Measurements from ENCODE around the gene ZNF580.
A peak's percentile ranks its signal among the peaks of the same experiment; 100 is the strongest.

ZNF580 gene

DNA sequence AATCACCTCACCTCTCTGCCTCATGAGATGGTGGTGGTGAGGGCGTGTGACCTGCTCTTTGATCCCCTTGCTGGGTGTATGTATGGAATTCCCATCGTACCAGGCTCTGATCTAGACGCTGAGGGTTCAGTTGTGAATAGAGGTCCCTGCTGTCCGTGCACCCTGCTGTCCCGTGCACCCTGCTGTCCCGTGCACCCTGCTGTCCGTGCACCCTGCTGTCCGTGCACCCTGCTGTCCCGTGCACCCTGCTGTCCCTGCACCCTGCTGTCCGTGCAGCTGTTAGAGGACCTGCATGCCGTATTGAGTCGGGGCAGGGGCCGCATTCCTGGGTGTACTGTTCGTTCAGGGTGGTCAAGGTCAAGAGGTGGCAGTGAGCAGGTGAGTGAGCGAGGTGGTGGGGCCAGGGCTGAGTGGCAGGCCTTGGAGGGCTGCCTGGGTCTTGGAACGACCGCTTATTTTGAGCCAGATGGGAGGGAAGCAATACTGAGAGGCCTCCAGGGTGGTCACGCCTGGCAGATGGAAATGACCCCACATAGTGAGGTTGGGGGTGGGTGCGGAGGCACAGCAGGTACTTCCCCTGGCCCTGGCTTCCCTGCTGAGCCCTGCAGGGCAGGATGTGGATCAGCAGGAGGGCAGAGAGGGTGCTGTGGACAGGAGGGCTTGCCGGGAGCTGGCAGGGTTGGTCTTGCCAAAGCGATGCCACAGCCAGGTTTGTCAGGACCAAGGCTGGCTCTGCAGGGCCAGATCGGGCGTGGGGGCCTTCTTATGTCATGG, 29.7 kb downstream of the ZNF580 start:
- Histone ChIP-seq H3K4me3 (ENCODE audit: low read depth, low read length) (no peak overlapping the region), H3K27ac (ENCODE audit: extremely low read depth, low read depth, low read length) (peak overlapping the region; percentile 39; the same call in 1 of the 2 replicates), H3K4me1 (ENCODE audit: control insufficient read depth, insufficient read depth, low read length) (peaks cover 12% of the 10 kb centered on the region), H3K9me3 (ENCODE audit: control insufficient read depth, insufficient read depth, low read depth, low read length) (no peaks in the 10 kb centered on the region), H3K36me3 (ENCODE audit: control insufficient read depth in 2 of 2, insufficient read depth in 1 of 2, low read length in 2 of 2) (peaks cover 29 to 70% of the 10 kb centered on the region in 2 experiments; a peak in 2 of 3 replicates)
- POLR2A ChIA-PET = interaction anchor here (0.6 to 1.9 kb wide), 5 partner anchors 14 to 1663 kb away, joined by 5 to 21 read pairs (median 5); partner anchors contain the start of genes HSPBP1 and U2AF2
- TF ChIP-seq GLIS1 (tag by site-specific recombination; IDR thresholded peaks at IDR 0.05) (peak; percentile 84), ZNF600 (tag by site-specific recombination; IDR thresholded peaks at IDR 0.05) (peak; percentile 93), ZNF777 (tag by site-specific recombination; IDR thresholded peaks at IDR 0.05; ENCODE audit: borderline replicate concordance) (no peak), GLIS2 (tag by site-specific recombination; IDR thresholded peaks at IDR 0.05) (peak; percentile 74), BCL11A (tag by site-specific recombination; IDR thresholded peaks at IDR 0.05; ENCODE audit: low read depth) (peak; percentile 78; the same call in 1 of the 2 replicates), BCL11B (tag by site-specific recombination; IDR thresholded peaks at IDR 0.05; ENCODE audit: low read depth) (peak; percentile 52), KLF9 (tag by site-specific recombination; IDR thresholded peaks at IDR 0.05; ENCODE audit: low read depth) (no peak), ZNF423 (tag by site-specific recombination; IDR thresholded peaks at IDR 0.05) (peak; percentile 54; the same call in 1 of the 2 replicates), ZIC2 (tag by site-specific recombination; IDR thresholded peaks at IDR 0.05) (peak; percentile 73), IKZF3 (tag by site-specific recombination; IDR thresholded peaks at IDR 0.05) (no peak)
- TF ChIP-seq, protein P1, sequence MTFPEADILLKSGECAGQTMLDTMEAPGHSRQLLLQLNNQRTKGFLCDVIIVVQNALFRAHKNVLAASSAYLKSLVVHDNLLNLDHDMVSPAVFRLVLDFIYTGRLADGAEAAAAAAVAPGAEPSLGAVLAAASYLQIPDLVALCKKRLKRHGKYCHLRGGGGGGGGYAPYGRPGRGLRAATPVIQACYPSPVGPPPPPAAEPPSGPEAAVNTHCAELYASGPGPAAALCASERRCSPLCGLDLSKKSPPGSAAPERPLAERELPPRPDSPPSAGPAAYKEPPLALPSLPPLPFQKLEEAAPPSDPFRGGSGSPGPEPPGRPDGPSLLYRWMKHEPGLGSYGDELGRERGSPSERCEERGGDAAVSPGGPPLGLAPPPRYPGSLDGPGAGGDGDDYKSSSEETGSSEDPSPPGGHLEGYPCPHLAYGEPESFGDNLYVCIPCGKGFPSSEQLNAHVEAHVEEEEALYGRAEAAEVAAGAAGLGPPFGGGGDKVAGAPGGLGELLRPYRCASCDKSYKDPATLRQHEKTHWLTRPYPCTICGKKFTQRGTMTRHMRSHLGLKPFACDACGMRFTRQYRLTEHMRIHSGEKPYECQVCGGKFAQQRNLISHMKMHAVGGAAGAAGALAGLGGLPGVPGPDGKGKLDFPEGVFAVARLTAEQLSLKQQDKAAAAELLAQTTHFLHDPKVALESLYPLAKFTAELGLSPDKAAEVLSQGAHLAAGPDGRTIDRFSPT (tag by site-specific recombination; IDR thresholded peaks at IDR 0.05) = peak; percentile 96
- TF ChIP-seq, protein P2, sequence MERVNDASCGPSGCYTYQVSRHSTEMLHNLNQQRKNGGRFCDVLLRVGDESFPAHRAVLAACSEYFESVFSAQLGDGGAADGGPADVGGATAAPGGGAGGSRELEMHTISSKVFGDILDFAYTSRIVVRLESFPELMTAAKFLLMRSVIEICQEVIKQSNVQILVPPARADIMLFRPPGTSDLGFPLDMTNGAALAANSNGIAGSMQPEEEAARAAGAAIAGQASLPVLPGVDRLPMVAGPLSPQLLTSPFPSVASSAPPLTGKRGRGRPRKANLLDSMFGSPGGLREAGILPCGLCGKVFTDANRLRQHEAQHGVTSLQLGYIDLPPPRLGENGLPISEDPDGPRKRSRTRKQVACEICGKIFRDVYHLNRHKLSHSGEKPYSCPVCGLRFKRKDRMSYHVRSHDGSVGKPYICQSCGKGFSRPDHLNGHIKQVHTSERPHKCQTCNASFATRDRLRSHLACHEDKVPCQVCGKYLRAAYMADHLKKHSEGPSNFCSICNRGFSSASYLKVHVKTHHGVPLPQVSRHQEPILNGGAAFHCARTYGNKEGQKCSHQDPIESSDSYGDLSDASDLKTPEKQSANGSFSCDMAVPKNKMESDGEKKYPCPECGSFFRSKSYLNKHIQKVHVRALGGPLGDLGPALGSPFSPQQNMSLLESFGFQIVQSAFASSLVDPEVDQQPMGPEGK (tag by site-specific recombination; IDR thresholded peaks at IDR 0.05) = peak; percentile 28; the same call in 1 of the 2 replicates
- CTCF ChIA-PET = interaction anchor here (0.7 to 2.5 kb wide), 10 partner anchors 10 to 139 kb away, joined by 3 to 36 read pairs (median 6); partner anchors contain the start of gene U2AF2

DNA sequence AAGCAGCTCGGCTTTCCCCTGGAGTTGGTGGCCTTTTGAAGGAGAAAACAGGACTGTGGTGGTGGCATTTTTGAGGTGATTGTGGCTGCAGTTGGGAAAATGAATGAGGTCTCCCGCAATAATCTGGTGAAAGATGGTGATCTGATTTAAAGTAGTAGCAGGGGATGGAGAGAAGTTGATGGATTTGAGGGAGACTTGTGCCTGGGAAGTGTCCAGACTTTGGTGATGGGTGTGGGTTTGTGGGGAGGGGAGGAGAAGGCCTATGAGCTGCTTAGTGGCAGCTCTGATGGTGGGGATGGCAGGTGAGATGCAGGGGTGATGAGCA, 30.2 kb downstream of the ZNF580 start:
- H3K27ac ChIP-seq (ENCODE audit: extremely low read depth, low read depth, low read length) = peak overlapping the region; percentile 39; the same call in 1 of the 2 replicates
- ChIA-PET POLR2A (interaction anchor here (0.6 to 1.9 kb wide), 10 partner anchors 12 to 1662 kb away, joined by 3 to 21 read pairs (median 5); partner anchors contain the start of genes HSPBP1, U2AF2 and UBE2S), CTCF (interaction anchor here (0.5 to 2.5 kb wide), 16 partner anchors 8 to 1694 kb away, joined by 3 to 36 read pairs (median 4); partner anchors contain the start of gene U2AF2)
- H3K36me3 ChIP-seq (ENCODE audit: control insufficient read depth in 2 of 2, insufficient read depth in 1 of 2, low read length in 2 of 2) = peaks cover 29 to 64% of the 10 kb centered on the region in 2 experiments; a peak in 2 of 3 replicates
- peaks cover 12% of the 10 kb centered on the region for H3K4me1 ChIP-seq (ENCODE audit: control insufficient read depth, insufficient read depth, low read length)
- H3K9me3 ChIP-seq (ENCODE audit: control insufficient read depth, insufficient read depth, low read depth, low read length) = no peaks in the 10 kb centered on the region
- no peak overlapping the region for H3K4me3 ChIP-seq (ENCODE audit: low read depth, low read length)
- no peak for TF ChIP-seq KLF8 (tag by site-specific recombination; IDR thresholded peaks at IDR 0.05)
- TF ChIP-seq ZNF248 (tag by site-specific recombination; IDR thresholded peaks at IDR 0.05) = no peak
- peak; percentile 58 for TF ChIP-seq OSR2 (tag by site-specific recombination; IDR thresholded peaks at IDR 0.05)
- TF ChIP-seq MYNN (tag by site-specific recombination; IDR thresholded peaks at IDR 0.05; ENCODE audit: borderline replicate concordance) = no peak
- TF ChIP-seq, protein P3, sequence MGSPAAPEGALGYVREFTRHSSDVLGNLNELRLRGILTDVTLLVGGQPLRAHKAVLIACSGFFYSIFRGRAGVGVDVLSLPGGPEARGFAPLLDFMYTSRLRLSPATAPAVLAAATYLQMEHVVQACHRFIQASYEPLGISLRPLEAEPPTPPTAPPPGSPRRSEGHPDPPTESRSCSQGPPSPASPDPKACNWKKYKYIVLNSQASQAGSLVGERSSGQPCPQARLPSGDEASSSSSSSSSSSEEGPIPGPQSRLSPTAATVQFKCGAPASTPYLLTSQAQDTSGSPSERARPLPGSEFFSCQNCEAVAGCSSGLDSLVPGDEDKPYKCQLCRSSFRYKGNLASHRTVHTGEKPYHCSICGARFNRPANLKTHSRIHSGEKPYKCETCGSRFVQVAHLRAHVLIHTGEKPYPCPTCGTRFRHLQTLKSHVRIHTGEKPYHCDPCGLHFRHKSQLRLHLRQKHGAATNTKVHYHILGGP (tag by site-specific recombination; IDR thresholded peaks at IDR 0.05) = no peak
- TF ChIP-seq ZBTB20 (tag by site-specific recombination; IDR thresholded peaks at IDR 0.05) = no peak
- TF ChIP-seq ZNF677 (tag by site-specific recombination; IDR thresholded peaks at IDR 0.05) = no peak
- TF ChIP-seq, protein P4, sequence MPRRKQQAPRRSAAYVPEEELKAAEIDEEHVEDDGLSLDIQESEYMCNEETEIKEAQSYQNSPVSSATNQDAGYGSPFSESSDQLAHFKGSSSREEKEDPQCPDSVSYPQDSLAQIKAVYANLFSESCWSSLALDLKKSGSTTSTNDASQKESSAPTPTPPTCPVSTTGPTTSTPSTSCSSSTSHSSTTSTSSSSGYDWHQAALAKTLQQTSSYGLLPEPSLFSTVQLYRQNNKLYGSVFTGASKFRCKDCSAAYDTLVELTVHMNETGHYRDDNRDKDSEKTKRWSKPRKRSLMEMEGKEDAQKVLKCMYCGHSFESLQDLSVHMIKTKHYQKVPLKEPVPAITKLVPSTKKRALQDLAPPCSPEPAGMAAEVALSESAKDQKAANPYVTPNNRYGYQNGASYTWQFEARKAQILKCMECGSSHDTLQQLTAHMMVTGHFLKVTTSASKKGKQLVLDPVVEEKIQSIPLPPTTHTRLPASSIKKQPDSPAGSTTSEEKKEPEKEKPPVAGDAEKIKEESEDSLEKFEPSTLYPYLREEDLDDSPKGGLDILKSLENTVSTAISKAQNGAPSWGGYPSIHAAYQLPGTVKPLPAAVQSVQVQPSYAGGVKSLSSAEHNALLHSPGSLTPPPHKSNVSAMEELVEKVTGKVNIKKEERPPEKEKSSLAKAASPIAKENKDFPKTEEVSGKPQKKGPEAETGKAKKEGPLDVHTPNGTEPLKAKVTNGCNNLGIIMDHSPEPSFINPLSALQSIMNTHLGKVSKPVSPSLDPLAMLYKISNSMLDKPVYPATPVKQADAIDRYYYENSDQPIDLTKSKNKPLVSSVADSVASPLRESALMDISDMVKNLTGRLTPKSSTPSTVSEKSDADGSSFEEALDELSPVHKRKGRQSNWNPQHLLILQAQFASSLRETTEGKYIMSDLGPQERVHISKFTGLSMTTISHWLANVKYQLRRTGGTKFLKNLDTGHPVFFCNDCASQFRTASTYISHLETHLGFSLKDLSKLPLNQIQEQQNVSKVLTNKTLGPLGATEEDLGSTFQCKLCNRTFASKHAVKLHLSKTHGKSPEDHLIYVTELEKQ (tag by site-specific recombination; IDR thresholded peaks at IDR 0.05; ENCODE audit: borderline replicate concordance) = no peak
- 0 out of 2 replicates have a peak, but pooled peaks have one; percentile 24 for TF ChIP-seq ZNF600 (tag by site-specific recombination; IDR thresholded peaks at IDR 0.05)
- TF ChIP-seq ZNF404 (tag by site-specific recombination; IDR thresholded peaks at IDR 0.05) = no peak
- no peak for TF ChIP-seq ZNF184 (tag by site-specific recombination; IDR thresholded peaks at IDR 0.05)
- no peak for TF ChIP-seq GLIS1 (tag by site-specific recombination; IDR thresholded peaks at IDR 0.05)
- no peak for TF ChIP-seq GLIS2 (tag by site-specific recombination; IDR thresholded peaks at IDR 0.05)
- TF ChIP-seq ZBTB17 (tag by site-specific recombination; IDR thresholded peaks at IDR 0.05) = peak; percentile 73
- no peak for TF ChIP-seq ZBTB7A (tag by site-specific recombination; IDR thresholded peaks at IDR 0.05; ENCODE audit: low read depth)
- TF ChIP-seq ZNF48 (tag by site-specific recombination; IDR thresholded peaks at IDR 0.05) = no peak

Measured in HEK293 (cell line).